Liver (tissue), 3 donors: ENCODE measurements around the gene LNX2.

Experiments used
- FOXA1 ChIP-seq: IDR thresholded peaks from 2 replicates; pipeline ENCODE4 v1.6.1; 2016; ENCODE audit warnings: antibody characterized with exemption
- GABPA ChIP-seq, 2 donors: IDR thresholded peaks in 1 of 2; conservative IDR thresholded peaks in 1 of 2; 2 replicates each; pipeline ENCODE4 v1.6.1; 2016; ENCODE audit warnings: antibody characterized with exemption in 2 of 2, mild to moderate bottlenecking in 1 of 2, moderate library complexity in 1 of 2
- HNF4G ChIP-seq: IDR thresholded peaks from 2 replicates; pipeline ENCODE4 v1.6.1; 2016; ENCODE audit warnings: antibody characterized with exemption
- NR2F2 ChIP-seq: IDR thresholded peaks from 2 replicates; pipeline ENCODE4 v1.6.1; 2016; ENCODE audit warnings: antibody characterized with exemption
- RAD21 ChIP-seq, 2 donors: IDR thresholded peaks; 2 replicates each; pipeline ENCODE4 v1.6.1; 2016; ENCODE audit warnings: antibody characterized with exemption in 2 of 2, mild to moderate bottlenecking in 2 of 2
- SP1 ChIP-seq: IDR thresholded peaks from 2 replicates; pipeline ENCODE4 v1.6.1; 2018; ENCODE audit warnings: antibody characterized with exemption, mild to moderate bottlenecking
- TAF1 ChIP-seq: conservative IDR thresholded peaks from 2 replicates; pipeline ENCODE4 v1.6.1; 2016; ENCODE audit warnings: antibody characterized with exemption, mild to moderate bottlenecking
- YY1 ChIP-seq: IDR thresholded peaks from 2 replicates; pipeline ENCODE4 v1.6.1; 2016; ENCODE audit warnings: antibody characterized with exemption, mild to moderate bottlenecking
- TF ChIP-seq, protein P1 (sequence below): fragments of 150-350 bp; IDR thresholded peaks from 2 replicates; pipeline ENCODE4 v1.5.1; 2017; ENCODE audit warnings: improper control_type of control experiment, low read depth, low read length; ENCODE audit not compliant: missing input control
- TF ChIP-seq, protein P2 (sequence below): IDR thresholded peaks from 2 replicates; pipeline ENCODE4 v1.6.1; 2016; ENCODE audit warnings: antibody characterized with exemption
- TF ChIP-seq, protein P3 (sequence below): IDR thresholded peaks from 2 replicates; pipeline ENCODE4 v1.6.1; 2016; ENCODE audit warnings: antibody characterized with exemption
- donor health status: healthy.
- donor health status: healthy.

DNA sequence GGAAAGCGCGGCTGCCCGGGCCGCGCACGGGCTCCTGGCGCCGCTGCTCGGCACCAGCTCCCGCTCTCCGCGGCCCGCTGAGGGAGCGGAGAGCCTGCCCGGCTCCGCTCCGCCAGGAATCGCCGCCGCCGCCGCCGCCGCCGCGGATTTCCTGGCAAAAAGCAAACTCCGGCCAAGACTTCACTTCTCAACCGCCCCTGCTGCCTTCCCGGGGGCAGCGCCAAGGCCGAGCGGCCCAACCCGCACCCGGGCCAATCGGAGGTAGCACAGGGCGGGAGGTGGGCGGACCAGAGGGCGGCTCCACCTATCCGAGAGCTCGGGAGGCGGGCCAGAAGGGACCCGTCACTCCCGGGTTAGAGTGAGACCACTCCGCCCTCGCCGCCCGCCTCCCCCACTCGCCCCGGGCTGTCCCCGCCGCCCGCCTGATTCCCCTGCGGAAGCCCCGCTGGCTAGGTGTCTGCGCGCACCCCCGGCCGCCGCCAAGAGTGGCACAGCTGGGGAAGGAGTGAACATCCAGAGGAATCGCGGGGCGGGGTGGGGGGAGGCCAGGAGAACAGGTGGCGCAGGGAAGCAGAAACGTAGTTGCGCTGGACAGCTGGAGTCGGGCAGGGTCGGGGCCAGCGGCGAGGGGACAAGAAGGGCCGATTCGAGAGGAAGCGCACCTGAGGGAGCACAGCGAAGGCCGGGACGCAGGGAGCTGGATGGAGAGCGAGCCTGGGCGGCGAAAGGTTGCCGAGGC, at the start of gene LNX2:
- peak; percentile 75 for TF ChIP-seq SP1
- TF ChIP-seq, protein P1, sequence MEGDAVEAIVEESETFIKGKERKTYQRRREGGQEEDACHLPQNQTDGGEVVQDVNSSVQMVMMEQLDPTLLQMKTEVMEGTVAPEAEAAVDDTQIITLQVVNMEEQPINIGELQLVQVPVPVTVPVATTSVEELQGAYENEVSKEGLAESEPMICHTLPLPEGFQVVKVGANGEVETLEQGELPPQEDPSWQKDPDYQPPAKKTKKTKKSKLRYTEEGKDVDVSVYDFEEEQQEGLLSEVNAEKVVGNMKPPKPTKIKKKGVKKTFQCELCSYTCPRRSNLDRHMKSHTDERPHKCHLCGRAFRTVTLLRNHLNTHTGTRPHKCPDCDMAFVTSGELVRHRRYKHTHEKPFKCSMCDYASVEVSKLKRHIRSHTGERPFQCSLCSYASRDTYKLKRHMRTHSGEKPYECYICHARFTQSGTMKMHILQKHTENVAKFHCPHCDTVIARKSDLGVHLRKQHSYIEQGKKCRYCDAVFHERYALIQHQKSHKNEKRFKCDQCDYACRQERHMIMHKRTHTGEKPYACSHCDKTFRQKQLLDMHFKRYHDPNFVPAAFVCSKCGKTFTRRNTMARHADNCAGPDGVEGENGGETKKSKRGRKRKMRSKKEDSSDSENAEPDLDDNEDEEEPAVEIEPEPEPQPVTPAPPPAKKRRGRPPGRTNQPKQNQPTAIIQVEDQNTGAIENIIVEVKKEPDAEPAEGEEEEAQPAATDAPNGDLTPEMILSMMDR = no peak
- TF ChIP-seq TAF1 = peak; percentile 40
- TF ChIP-seq FOXA1 = no peak
- TF ChIP-seq, protein P2, sequence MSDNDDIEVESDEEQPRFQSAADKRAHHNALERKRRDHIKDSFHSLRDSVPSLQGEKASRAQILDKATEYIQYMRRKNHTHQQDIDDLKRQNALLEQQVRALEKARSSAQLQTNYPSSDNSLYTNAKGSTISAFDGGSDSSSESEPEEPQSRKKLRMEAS = no peak
- TF ChIP-seq, protein P3, sequence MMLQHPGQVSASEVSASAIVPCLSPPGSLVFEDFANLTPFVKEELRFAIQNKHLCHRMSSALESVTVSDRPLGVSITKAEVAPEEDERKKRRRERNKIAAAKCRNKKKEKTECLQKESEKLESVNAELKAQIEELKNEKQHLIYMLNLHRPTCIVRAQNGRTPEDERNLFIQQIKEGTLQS = no peak
- peak; percentile 15 for TF ChIP-seq HNF4G
- peak; percentile 13 to 43 for TF ChIP-seq RAD21 (IDR thresholded peaks at IDR 0.05)
- TF ChIP-seq YY1 = no peak
- no peak for TF ChIP-seq NR2F2
- no peak for TF ChIP-seq GABPA (IDR thresholded peaks at IDR 0.05 in 1 of 2, conservative IDR thresholded peaks at IDR 0.05 in 1 of 2)
